Inflammatory macrophage treated with lipopolysaccharide for 1 hour (primary cell): ENCODE data around the gene KRT78.
"Not testable (repeated sequence)": the region's sequence is repeated elsewhere in the genome, so short reads cannot be mapped to it uniquely, and the experiment has no call there.

Source experiments
- DNase-seq, 2 donors: peaks; one replicate each; pipeline ENCODE4 v3.0.0-alpha.2; 2020 to 2022

Gene KRT78

GRCh38 chr12:52795694-52796428 is 52.9 kb downstream of the KRT78 start, which contains the start of gene KRT3:
KRT3 (minus strand) TSS chr12:52796117; CDS start chr12:52796042, 75 bp downstream.
- DNase-seq, result no peak

- DNase-seq, result not testable (repeated sequence)
These were observed 53.5 kb downstream of the KRT78 start for GRCh38 chr12:52795332-52795674.

- DNase-seq, result peak in 1 of 2 donors; percentile 12
These were observed 54.1 kb downstream of the KRT78 start for GRCh38 chr12:52794479-52795331.

- DNase-seq, result no peak
These were observed 56.4 kb downstream of the KRT78 start for GRCh38 chr12:52792185-52793029.

GRCh38 chr12:52791271-52792184 is 57.3 kb downstream of the KRT78 start:
- DNase-seq, result no peak

GRCh38 chr12:52790427-52791270 is 58.1 kb downstream of the KRT78 start:
- DNase-seq, result no peak

GRCh38 chr12:52789637-52790426 is 59.0 kb downstream of the KRT78 start:
- DNase-seq, result no peak

- DNase-seq, result no peak
These were observed 59.7 kb downstream of the KRT78 start for GRCh38 chr12:52788876-52789636.

GRCh38 chr12:52788192-52788875 is 60.5 kb downstream of the KRT78 start:
- DNase-seq, result no peak
